ENCODE measurements around the gene TIGD3.

Gene TIGD3

GRCh38 chr11:65354265-65355012 is at the start of gene TIGD3:
TIGD3 (plus strand) TSS chr11:65354751; CDS start chr11:65355809, 1,058 bp downstream.
- peak within 1 kb of the TSS; percentile 59 for H3K9ac ChIP-seq (ENCODE audit: low read length)
- H3K4me1 ChIP-seq (ENCODE audit: control insufficient read depth, insufficient read depth, low read length), result peaks cover 16% of the 10 kb centered on the region
- peak within 1 kb of the TSS; percentile 81 for H3K4me3 ChIP-seq (ENCODE audit: low read length)
- no peaks in the 10 kb centered on the region for H3K9me3 ChIP-seq (ENCODE audit: control insufficient read depth, low read length)
- peaks cover 12% of the 10 kb centered on the region for H3K27me3 ChIP-seq (replicated peaks; ENCODE audit: control insufficient read depth, insufficient read depth, low read length)
- DNase-seq (ENCODE audit: low read depth), result peak; percentile 99
- peaks cover 39% of the 10 kb centered on the region for H3K36me3 ChIP-seq (ENCODE audit: control insufficient read depth, insufficient read depth, low read length, severe bottlenecking)

GRCh38 chr11:65305501-65306268 is 48.9 kb upstream of the TIGD3 start:
- H3K4me1 ChIP-seq (ENCODE audit: control insufficient read depth, insufficient read depth, low read length), result peaks cover 47% of the 10 kb centered on the region
- H3K36me3 ChIP-seq (ENCODE audit: control insufficient read depth, insufficient read depth, low read length, severe bottlenecking), result no peaks in the 10 kb centered on the region
- H3K9me3 ChIP-seq (ENCODE audit: control insufficient read depth, low read length), result no peaks in the 10 kb centered on the region
- no peak for DNase-seq (ENCODE audit: low read depth)
- no peak overlapping the region for H3K4me3 ChIP-seq (ENCODE audit: low read length)
- no peak overlapping the region for H3K9ac ChIP-seq (ENCODE audit: low read length)
- no peaks in the 10 kb centered on the region for H3K27me3 ChIP-seq (replicated peaks; ENCODE audit: control insufficient read depth, insufficient read depth, low read length)

GRCh38 chr11:65307298-65308229 is 47.0 kb upstream of the TIGD3 start:
- Histone ChIP-seq H3K9me3 (ENCODE audit: control insufficient read depth, low read length) (no peaks in the 10 kb centered on the region), H3K36me3 (ENCODE audit: control insufficient read depth, insufficient read depth, low read length, severe bottlenecking) (no peaks in the 10 kb centered on the region), H3K4me3 (ENCODE audit: low read length) (no peak overlapping the region), H3K27me3 (replicated peaks; ENCODE audit: control insufficient read depth, insufficient read depth, low read length) (no peaks in the 10 kb centered on the region), H3K9ac (ENCODE audit: low read length) (peak overlapping the region; percentile 62), H3K4me1 (ENCODE audit: control insufficient read depth, insufficient read depth, low read length) (peaks cover 51% of the 10 kb centered on the region)
- DNase-seq (ENCODE audit: low read depth), result no peak

- H3K9ac ChIP-seq (ENCODE audit: low read length), result peak overlapping the region; percentile 62
- no peaks in the 10 kb centered on the region for H3K27me3 ChIP-seq (replicated peaks; ENCODE audit: control insufficient read depth, insufficient read depth, low read length)
- peaks cover 54% of the 10 kb centered on the region for H3K4me1 ChIP-seq (ENCODE audit: control insufficient read depth, insufficient read depth, low read length)
- H3K9me3 ChIP-seq (ENCODE audit: control insufficient read depth, low read length), result no peaks in the 10 kb centered on the region
- no peaks in the 10 kb centered on the region for H3K36me3 ChIP-seq (ENCODE audit: control insufficient read depth, insufficient read depth, low read length, severe bottlenecking)
- no peak overlapping the region for H3K4me3 ChIP-seq (ENCODE audit: low read length)
- no peak for DNase-seq (ENCODE audit: low read depth)
Observed at GRCh38 chr11:65308281-65308891, 46.2 kb upstream of the TIGD3 start.

- Histone ChIP-seq H3K27me3 (replicated peaks; ENCODE audit: control insufficient read depth, insufficient read depth, low read length) (no peaks in the 10 kb centered on the region), H3K4me1 (ENCODE audit: control insufficient read depth, insufficient read depth, low read length) (peaks cover 60% of the 10 kb centered on the region)
Observed at GRCh38 chr11:65309006-65309405, 45.5 kb upstream of the TIGD3 start.

GRCh38 chr11:65310215-65310614 is 44.3 kb upstream of the TIGD3 start:
- no peak overlapping the region for H3K4me3 ChIP-seq (ENCODE audit: low read length)
- H3K27me3 ChIP-seq (replicated peaks; ENCODE audit: control insufficient read depth, insufficient read depth, low read length), result no peaks in the 10 kb centered on the region
- H3K4me1 ChIP-seq (ENCODE audit: control insufficient read depth, insufficient read depth, low read length), result peaks cover 60% of the 10 kb centered on the region
- H3K9ac ChIP-seq (ENCODE audit: low read length), result peak overlapping the region; percentile 43
- DNase-seq (ENCODE audit: low read depth), result no peak
- no peaks in the 10 kb centered on the region for H3K9me3 ChIP-seq (ENCODE audit: control insufficient read depth, low read length)
- H3K36me3 ChIP-seq (ENCODE audit: control insufficient read depth, insufficient read depth, low read length, severe bottlenecking), result no peaks in the 10 kb centered on the region

More at GRCh38 chr11:65309006-65309405, 45.5 kb upstream of the TIGD3 start:
- Histone ChIP-seq H3K9me3 (ENCODE audit: control insufficient read depth, low read length) (no peaks in the 10 kb centered on the region), H3K9ac (ENCODE audit: low read length) (peak overlapping the region; percentile 62), H3K36me3 (ENCODE audit: control insufficient read depth, insufficient read depth, low read length, severe bottlenecking) (no peaks in the 10 kb centered on the region), H3K4me3 (ENCODE audit: low read length) (no peak overlapping the region)
- no peak for DNase-seq (ENCODE audit: low read depth)

GRCh38 chr11:65310736-65311135 is 43.8 kb upstream of the TIGD3 start:
- no peaks in the 10 kb centered on the region for H3K27me3 ChIP-seq (replicated peaks; ENCODE audit: control insufficient read depth, insufficient read depth, low read length)
- H3K9me3 ChIP-seq (ENCODE audit: control insufficient read depth, low read length), result no peaks in the 10 kb centered on the region
- H3K4me1 ChIP-seq (ENCODE audit: control insufficient read depth, insufficient read depth, low read length), result peaks cover 57% of the 10 kb centered on the region
- no peaks in the 10 kb centered on the region for H3K36me3 ChIP-seq (ENCODE audit: control insufficient read depth, insufficient read depth, low read length, severe bottlenecking)
- H3K4me3 ChIP-seq (ENCODE audit: low read length), result no peak overlapping the region
- DNase-seq (ENCODE audit: low read depth), result peak; percentile 38
- peak overlapping the region; percentile 43 for H3K9ac ChIP-seq (ENCODE audit: low read length)

GRCh38 chr11:65311170-65311678 is 43.3 kb upstream of the TIGD3 start:
- H3K9me3 ChIP-seq (ENCODE audit: control insufficient read depth, low read length), result no peaks in the 10 kb centered on the region
- peak overlapping the region; percentile 43 for H3K9ac ChIP-seq (ENCODE audit: low read length)
- peaks cover 60% of the 10 kb centered on the region for H3K4me1 ChIP-seq (ENCODE audit: control insufficient read depth, insufficient read depth, low read length)
- H3K36me3 ChIP-seq (ENCODE audit: control insufficient read depth, insufficient read depth, low read length, severe bottlenecking), result no peaks in the 10 kb centered on the region
- no peaks in the 10 kb centered on the region for H3K27me3 ChIP-seq (replicated peaks; ENCODE audit: control insufficient read depth, insufficient read depth, low read length)
- DNase-seq (ENCODE audit: low read depth), result no peak
- no peak overlapping the region for H3K4me3 ChIP-seq (ENCODE audit: low read length)

GRCh38 chr11:65314501-65315203 is 39.9 kb upstream of the TIGD3 start, which contains the start of gene CDC42EP2:
CDC42EP2 (plus strand) TSS chr11:65314866; CDS start chr11:65320899, 6,033 bp downstream.
- H3K4me1 ChIP-seq (ENCODE audit: control insufficient read depth, insufficient read depth, low read length), result peaks cover 56% of the 10 kb centered on the region
- peaks cover 3% of the 10 kb centered on the region for H3K36me3 ChIP-seq (ENCODE audit: control insufficient read depth, insufficient read depth, low read length, severe bottlenecking)
- peak; percentile 96 for DNase-seq (ENCODE audit: low read depth)
- peak within 1 kb of the TSS; percentile 97 for H3K4me3 ChIP-seq (ENCODE audit: low read length)
- H3K9ac ChIP-seq (ENCODE audit: low read length), result peak within 1 kb of the TSS; percentile 93
- H3K9me3 ChIP-seq (ENCODE audit: control insufficient read depth, low read length), result no peaks in the 10 kb centered on the region
- no peaks in the 10 kb centered on the region for H3K27me3 ChIP-seq (replicated peaks; ENCODE audit: control insufficient read depth, insufficient read depth, low read length)

Data from adipocyte (in vitro differentiated cells).